ENCODE data around the gene BICDL1.

DNA sequence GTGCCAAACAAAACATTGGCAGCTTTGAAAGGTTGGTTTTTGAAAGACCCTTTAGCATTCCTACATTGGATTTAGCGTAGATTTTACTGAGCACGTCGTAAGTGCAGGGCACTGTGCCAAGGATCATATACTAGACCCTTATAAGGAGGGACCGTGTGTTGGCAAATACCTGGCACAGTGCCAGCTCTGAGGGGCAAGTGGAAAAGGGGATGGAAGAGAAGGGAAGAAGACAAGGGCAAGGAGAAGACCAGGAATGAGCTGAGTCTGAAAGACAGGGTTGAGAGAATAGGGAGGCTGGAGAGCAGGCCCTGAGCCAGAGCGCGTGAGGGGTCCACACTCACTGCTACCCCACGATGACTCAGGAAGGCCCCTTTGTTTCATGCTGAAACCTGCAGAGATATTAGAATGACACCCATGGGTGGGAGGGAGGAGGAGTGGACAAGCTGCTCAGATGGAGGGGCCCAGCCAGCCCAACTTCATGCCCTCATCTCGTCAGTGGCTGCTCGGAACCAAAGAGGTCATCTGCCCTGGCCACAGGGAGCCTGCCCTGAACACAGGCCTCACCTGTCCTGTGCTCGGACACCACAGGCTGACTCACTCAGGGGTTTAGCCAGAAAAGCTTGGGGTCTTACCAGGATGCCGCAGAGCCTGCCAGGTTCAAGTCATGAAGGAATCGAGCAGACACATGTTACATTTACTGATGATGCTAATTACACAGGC, 102.5 kb downstream of the BICDL1 start:
- TF ChIP-seq CTCF (conservative IDR thresholded peaks at IDR 0.05; ENCODE audit: low read length) (no peak), EZH2phosphoT487 (IDR thresholded peaks at IDR 0.05; ENCODE audit: borderline replicate concordance) (no peak)
